HCT116 (cell line): ENCODE results near the gene TGFBR3L.

Experiments
- CEBPB ChIP-seq: IDR thresholded peaks from 2 replicates; pipeline ENCODE4 v1.6.1; 2012; ENCODE audit warnings: low read depth
- CTCF ChIP-seq, 3 experiments: fragments of 200-600 bp in 1 of 3; sonication (generic) in 1 of 3; IDR thresholded peaks in 2 of 3; conservative IDR thresholded peaks in 1 of 3; 2 replicates each; pipeline ENCODE4 v1.5.1; 2012 to 2017; ENCODE audit warnings: low read depth in 2 of 3, low read length in 2 of 3, antibody characterized with exemption in 1 of 3, borderline replicate concordance in 1 of 3, control low read depth in 1 of 3, mild to moderate bottlenecking in 1 of 3, mixed read lengths in 1 of 3, mixed run types in 1 of 3, moderate library complexity in 1 of 3; ENCODE audit not compliant: insufficient read depth in 1 of 3
- EZH2 ChIP-seq: fragments of 200-600 bp; sonication (generic); IDR thresholded peaks from 2 replicates; pipeline ENCODE4 v1.6.1; 2017; ENCODE audit warnings: antibody characterized with exemption, mixed run types
- EZH2phosphoT487 ChIP-seq: fragments of 200-600 bp; IDR thresholded peaks from 2 replicates; pipeline ENCODE4 v1.6.1; 2018; ENCODE audit warnings: antibody characterized with exemption, borderline replicate concordance
- MAX ChIP-seq: IDR thresholded peaks from 2 replicates; pipeline ENCODE4 v1.6.1; 2012
- POLR2A ChIP-seq: IDR thresholded peaks from 2 replicates; pipeline ENCODE4 v1.7.0; 2011; ENCODE audit warnings: borderline replicate concordance; ENCODE audit not compliant: insufficient read depth, insufficient read length; ENCODE audit errors: extremely low read depth

GRCh38 chr19:7894612-7895309 is 19.9 kb upstream of the TGFBR3L start:
- TF ChIP-seq CTCF (IDR thresholded peaks at IDR 0.05 in 2 of 3, conservative IDR thresholded peaks at IDR 0.05 in 1 of 3; ENCODE audit: borderline replicate concordance in 1 of 3, insufficient read depth in 1 of 3, low read depth in 2 of 3, low read length in 2 of 3) = no peak
- TF ChIP-seq EZH2 = no peak
- no peak for TF ChIP-seq POLR2A
- no peak for TF ChIP-seq MAX
- no peak for TF ChIP-seq EZH2phosphoT487
- TF ChIP-seq CEBPB = no peak
